ENCODE data around the gene INTS15.

DNA sequence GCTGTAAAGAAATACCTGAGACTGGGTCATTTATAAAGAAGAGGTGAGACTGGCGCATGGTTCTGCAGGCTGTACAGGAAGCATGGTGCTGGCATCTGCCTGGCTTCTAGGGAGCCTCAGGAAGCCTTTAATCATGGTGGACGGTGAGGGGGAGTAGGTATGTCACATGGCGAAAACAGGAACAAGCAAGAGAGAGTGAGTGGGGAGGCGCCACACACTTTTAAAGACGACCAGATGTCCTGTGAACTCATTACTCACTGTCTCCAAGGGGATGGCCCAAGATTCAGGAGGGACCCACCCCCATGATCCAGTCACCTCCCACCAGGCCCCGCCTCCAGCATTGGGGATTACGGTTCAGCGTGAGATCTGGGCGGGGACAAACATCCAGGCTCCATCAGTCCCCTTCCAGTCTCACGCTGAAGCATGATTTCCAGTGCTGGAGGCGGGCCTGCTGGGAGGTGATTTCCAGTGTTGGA lies 50.5 kb downstream of the INTS15 start:
- TF ChIP-seq, protein P1, sequence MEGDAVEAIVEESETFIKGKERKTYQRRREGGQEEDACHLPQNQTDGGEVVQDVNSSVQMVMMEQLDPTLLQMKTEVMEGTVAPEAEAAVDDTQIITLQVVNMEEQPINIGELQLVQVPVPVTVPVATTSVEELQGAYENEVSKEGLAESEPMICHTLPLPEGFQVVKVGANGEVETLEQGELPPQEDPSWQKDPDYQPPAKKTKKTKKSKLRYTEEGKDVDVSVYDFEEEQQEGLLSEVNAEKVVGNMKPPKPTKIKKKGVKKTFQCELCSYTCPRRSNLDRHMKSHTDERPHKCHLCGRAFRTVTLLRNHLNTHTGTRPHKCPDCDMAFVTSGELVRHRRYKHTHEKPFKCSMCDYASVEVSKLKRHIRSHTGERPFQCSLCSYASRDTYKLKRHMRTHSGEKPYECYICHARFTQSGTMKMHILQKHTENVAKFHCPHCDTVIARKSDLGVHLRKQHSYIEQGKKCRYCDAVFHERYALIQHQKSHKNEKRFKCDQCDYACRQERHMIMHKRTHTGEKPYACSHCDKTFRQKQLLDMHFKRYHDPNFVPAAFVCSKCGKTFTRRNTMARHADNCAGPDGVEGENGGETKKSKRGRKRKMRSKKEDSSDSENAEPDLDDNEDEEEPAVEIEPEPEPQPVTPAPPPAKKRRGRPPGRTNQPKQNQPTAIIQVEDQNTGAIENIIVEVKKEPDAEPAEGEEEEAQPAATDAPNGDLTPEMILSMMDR (IDR thresholded peaks at IDR 0.05): no peak
- TF ChIP-seq POLR2A (IDR thresholded peaks at IDR 0.05): no peak
